ENCODE data around the gene C1QTNF2. TPM values are rescaled to one million over a fixed set of nuclear protein-coding genes. Genes with fewer than 3 reads are reported as not detected.

C1QTNF2 gene
- total RNA-seq, 4 donors from 2014 or later = 1.1 TPM; not detected in 2

- H3K27ac ChIP-seq = no peak overlapping the region
- no peaks in the 10 kb centered on the region for H3K27me3 ChIP-seq
- peaks cover 2 to 7% of the 10 kb centered on the region in 2 donors for H3K4me1 ChIP-seq
- no peaks in the 10 kb centered on the region for H3K36me3 ChIP-seq
- H3K4me3 ChIP-seq (replicated peaks in 1 of 3) = no peak overlapping the region
- intact Hi-C loops (cut with DNase I) = no loop called here
- WGBS, 2 donors = 92 to 93% methylated on average over 14 of the region's 14 CpGs
- DNase-seq = no peak
- TF ChIP-seq, protein P1, sequence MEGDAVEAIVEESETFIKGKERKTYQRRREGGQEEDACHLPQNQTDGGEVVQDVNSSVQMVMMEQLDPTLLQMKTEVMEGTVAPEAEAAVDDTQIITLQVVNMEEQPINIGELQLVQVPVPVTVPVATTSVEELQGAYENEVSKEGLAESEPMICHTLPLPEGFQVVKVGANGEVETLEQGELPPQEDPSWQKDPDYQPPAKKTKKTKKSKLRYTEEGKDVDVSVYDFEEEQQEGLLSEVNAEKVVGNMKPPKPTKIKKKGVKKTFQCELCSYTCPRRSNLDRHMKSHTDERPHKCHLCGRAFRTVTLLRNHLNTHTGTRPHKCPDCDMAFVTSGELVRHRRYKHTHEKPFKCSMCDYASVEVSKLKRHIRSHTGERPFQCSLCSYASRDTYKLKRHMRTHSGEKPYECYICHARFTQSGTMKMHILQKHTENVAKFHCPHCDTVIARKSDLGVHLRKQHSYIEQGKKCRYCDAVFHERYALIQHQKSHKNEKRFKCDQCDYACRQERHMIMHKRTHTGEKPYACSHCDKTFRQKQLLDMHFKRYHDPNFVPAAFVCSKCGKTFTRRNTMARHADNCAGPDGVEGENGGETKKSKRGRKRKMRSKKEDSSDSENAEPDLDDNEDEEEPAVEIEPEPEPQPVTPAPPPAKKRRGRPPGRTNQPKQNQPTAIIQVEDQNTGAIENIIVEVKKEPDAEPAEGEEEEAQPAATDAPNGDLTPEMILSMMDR (IDR thresholded peaks at IDR 0.05) = no peak
- no peak for TF ChIP-seq POLR2A (IDR thresholded peaks at IDR 0.05)
- H3K9me3 ChIP-seq = no peaks in the 10 kb centered on the region
Measured at GRCh38 chr5:160354666-160355065, 15.8 kb downstream of the C1QTNF2 start.

DNA sequence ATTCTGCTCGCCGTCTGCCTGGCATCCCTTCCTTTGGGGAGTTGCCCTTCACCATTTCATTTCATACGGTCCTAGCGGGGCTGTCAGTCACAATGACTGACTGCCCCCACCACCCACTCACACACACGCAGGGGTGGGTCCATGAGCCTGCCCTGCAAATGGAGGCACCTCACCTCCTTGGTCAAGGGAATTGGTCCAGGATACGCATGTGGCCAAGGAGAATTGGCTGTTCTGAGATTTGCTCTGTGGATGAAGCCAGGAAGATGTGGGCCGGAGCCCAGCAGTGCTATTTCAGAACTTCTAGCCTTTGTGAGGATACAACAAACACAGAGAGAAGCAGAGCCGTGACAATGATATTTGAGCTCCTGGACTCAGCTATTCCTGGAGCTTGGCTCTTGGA, 17.0 kb downstream of the C1QTNF2 start:
- intact Hi-C loops (cut with DNase I) = no loop called here
- no peaks in the 10 kb centered on the region for H3K4me1 ChIP-seq
- H3K36me3 ChIP-seq = no peaks in the 10 kb centered on the region
- no peaks in the 10 kb centered on the region for H3K27me3 ChIP-seq
- H3K9me3 ChIP-seq = no peaks in the 10 kb centered on the region
- 82 to 93% methylated on average over 8 of the region's 8 CpGs for WGBS, 2 donors
- no peak for DNase-seq
- H3K4me3 ChIP-seq (replicated peaks in 1 of 3) = no peak overlapping the region
- H3K27ac ChIP-seq = no peak overlapping the region
- TF ChIP-seq POLR2A (IDR thresholded peaks at IDR 0.05) = no peak
- TF ChIP-seq, protein P1 (IDR thresholded peaks at IDR 0.05) = no peak

- no peak overlapping the region for H3K4me3 ChIP-seq (replicated peaks in 1 of 3)
- no peaks in the 10 kb centered on the region for H3K36me3 ChIP-seq
- H3K27me3 ChIP-seq = no peaks in the 10 kb centered on the region
- WGBS, 2 donors = 99% methylated on average over 4 of the region's 4 CpGs
- H3K27ac ChIP-seq = no peak overlapping the region
- TF ChIP-seq, protein P1 (IDR thresholded peaks at IDR 0.05) = no peak
- no peak for TF ChIP-seq POLR2A (IDR thresholded peaks at IDR 0.05)
- H3K9me3 ChIP-seq = no peaks in the 10 kb centered on the region
- H3K4me1 ChIP-seq = no peaks in the 10 kb centered on the region
- intact Hi-C loops (cut with DNase I) = no loop called here
- DNase-seq = no peak
Measured at GRCh38 chr5:160352308-160352707, 18.1 kb downstream of the C1QTNF2 start.

DNA sequence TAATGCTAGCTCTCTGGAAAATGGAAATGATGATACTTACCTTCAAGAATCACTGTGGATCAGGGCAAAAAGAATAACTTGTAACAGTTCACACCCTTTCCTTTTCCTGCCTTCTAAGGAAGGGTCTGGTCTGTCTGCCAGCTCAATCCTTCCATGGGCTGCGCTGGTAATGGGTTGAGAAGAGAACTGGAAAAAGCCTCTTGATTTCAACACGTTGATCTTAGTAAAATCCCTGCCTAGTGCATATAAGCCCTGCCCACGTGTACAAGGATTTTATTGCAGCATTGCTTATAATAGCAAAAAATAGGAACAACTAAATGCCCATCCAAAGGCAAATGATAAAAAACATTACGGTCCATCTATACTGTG, 20.5 kb downstream of the C1QTNF2 start:
- no peak for DNase-seq
- Histone ChIP-seq H3K4me3 (replicated peaks in 1 of 3) (no peak overlapping the region), H3K27ac (no peak overlapping the region), H3K36me3 (no peaks in the 10 kb centered on the region), H3K4me1 (peaks cover 0 to 4% of the 10 kb centered on the region in 2 donors), H3K27me3 (no peaks in the 10 kb centered on the region), H3K9me3 (no peaks in the 10 kb centered on the region)
- WGBS, 2 donors = 75 to 76% methylated on average over 4 of the region's 4 CpGs
- TF ChIP-seq, protein P1 (IDR thresholded peaks at IDR 0.05) = no peak
- no peak for TF ChIP-seq POLR2A (IDR thresholded peaks at IDR 0.05)
- intact Hi-C loops (cut with DNase I) = loop anchor here (5.0 kb wide), 1 partner anchor 328 kb away; no protein-coding TSS in a partner anchor

GRCh38 chr5:160349249-160349934, 21.0 kb downstream of the C1QTNF2 start:
- no peaks in the 10 kb centered on the region for H3K27me3 ChIP-seq
- no peak overlapping the region for H3K27ac ChIP-seq
- intact Hi-C loops (cut with DNase I) = loop anchor here (5.0 kb wide), 1 partner anchor 327 kb away; no protein-coding TSS in a partner anchor
- TF ChIP-seq POLR2A (IDR thresholded peaks at IDR 0.05) = no peak
- TF ChIP-seq, protein P1 (IDR thresholded peaks at IDR 0.05) = no peak
- no peak for DNase-seq
- H3K4me3 ChIP-seq (replicated peaks in 1 of 3) = no peak overlapping the region
- WGBS, 2 donors = 91 to 94% methylated on average over 19 to 20 of the region's 27 CpGs
- no peaks in the 10 kb centered on the region for H3K36me3 ChIP-seq
- peaks cover 0 to 4% of the 10 kb centered on the region in 2 donors for H3K4me1 ChIP-seq
- H3K9me3 ChIP-seq = no peaks in the 10 kb centered on the region

All from thyroid gland (tissue), 4 donors.